Neuronal stem cell (in vitro differentiated cells): ENCODE measurements around the gene DENR.
"Not testable (repeated sequence)": the region's sequence is repeated elsewhere in the genome, so short reads cannot be mapped to it uniquely, and the experiment has no call there.

ENCODE experiments used
- DNase-seq: peaks from one replicate; pipeline ENCODE4 v3.0.0-alpha.2; 2013; ENCODE audit warnings: low spot score
- H2AFZ ChIP-seq: one replicate; pipeline ENCODE4 v1.6.1; 2013; ENCODE audit warnings: mild to moderate bottlenecking, low read length, inconsistent platforms
- H2AK5ac ChIP-seq: 2 replicates; pipeline ENCODE4 v1.6.1; 2013; ENCODE audit warnings: low read depth, mild to moderate bottlenecking, inconsistent platforms, low read length, moderate library complexity, mixed read lengths
- H2BK120ac ChIP-seq: 2 replicates; pipeline ENCODE4 v1.6.1; 2013; ENCODE audit warnings: low read depth, mild to moderate bottlenecking, inconsistent platforms, low read length, moderate library complexity, mixed read lengths
- H2BK12ac ChIP-seq: one replicate; pipeline ENCODE4 v1.6.1; 2013; ENCODE audit warnings: low read length, inconsistent platforms
- H2BK15ac ChIP-seq: 2 replicates; pipeline ENCODE4 v1.6.1; 2013; ENCODE audit warnings: mild to moderate bottlenecking, low read length, inconsistent platforms, mixed read lengths
- H2BK5ac ChIP-seq: one replicate; pipeline ENCODE4 v1.6.1; 2013; ENCODE audit warnings: inconsistent platforms, mild to moderate bottlenecking, low read length, moderate library complexity
- H3K14ac ChIP-seq: one replicate; pipeline ENCODE4 v1.6.1; 2013; ENCODE audit warnings: low read length, inconsistent platforms
- H3K18ac ChIP-seq: 2 replicates; pipeline ENCODE4 v1.6.1; 2013; ENCODE audit warnings: low read length, inconsistent platforms
- H3K23ac ChIP-seq: 2 replicates; pipeline ENCODE4 v1.6.1; 2013; ENCODE audit warnings: low read depth, mild to moderate bottlenecking, mixed read lengths, low read length, inconsistent platforms; ENCODE audit not compliant: poor library complexity
- H3K27ac ChIP-seq: replicated peaks from 3 replicates; pipeline ENCODE4 v1.5.1; 2013; ENCODE audit warnings: low read length, inconsistent platforms
- H3K27me3 ChIP-seq, 3 experiments: 2 replicates each; pipeline ENCODE4 v1.6.1; 2013; ENCODE audit warnings: low read length in 3 of 3, mild to moderate bottlenecking in 2 of 3, inconsistent platforms in 1 of 3, low read depth in 1 of 3, mixed read lengths in 1 of 3, moderate library complexity in 1 of 3; ENCODE audit not compliant: control insufficient read depth in 3 of 3, insufficient read depth in 3 of 3
- H3K36me3 ChIP-seq, 2 donors: replicated peaks in 1 of 2; 2 replicates each; pipeline ENCODE4 v1.6.1; 2013; ENCODE audit warnings: low read length in 2 of 2; ENCODE audit not compliant: control insufficient read depth in 2 of 2, insufficient read depth in 2 of 2
- H3K4ac ChIP-seq: 2 replicates; pipeline ENCODE4 v1.6.1; 2013; ENCODE audit warnings: inconsistent platforms, mild to moderate bottlenecking, low read length, moderate library complexity
- H3K4me1 ChIP-seq, 2 donors: 1 replicate in 1 of 2; 2 replicates in 1 of 2; pipeline ENCODE4 v1.6.1; 2013; ENCODE audit warnings: low read length in 2 of 2, low read depth in 1 of 2; ENCODE audit not compliant: control insufficient read depth in 2 of 2, insufficient read depth in 1 of 2
- H3K4me2 ChIP-seq: one replicate; pipeline ENCODE4 v1.6.1; 2013; ENCODE audit warnings: mild to moderate bottlenecking, low read length, inconsistent platforms; ENCODE audit not compliant: insufficient read depth, poor library complexity, severe bottlenecking
- H3K4me3 ChIP-seq, 2 donors: 2 replicates each; pipeline ENCODE4 v1.5.1; 2013; ENCODE audit warnings: low read length in 2 of 2, mild to moderate bottlenecking in 2 of 2, inconsistent platforms in 1 of 2, moderate library complexity in 1 of 2
- H3K79me1 ChIP-seq: one replicate; pipeline ENCODE4 v1.6.1; 2013; ENCODE audit warnings: low read depth, mild to moderate bottlenecking, inconsistent platforms, low read length, moderate library complexity
- H3K9ac ChIP-seq: one replicate; pipeline ENCODE4 v1.6.1; 2013; ENCODE audit warnings: mild to moderate bottlenecking, low read depth, low read length, inconsistent platforms; ENCODE audit not compliant: poor library complexity
- H3K9me3 ChIP-seq, 2 donors: replicated peaks in 1 of 2; 2 replicates each; pipeline versions ENCODE3 to v1.6.1; 2013; ENCODE audit warnings: low read length in 2 of 2, mild to moderate bottlenecking in 2 of 2, inconsistent platforms in 1 of 2, low read depth in 1 of 2, mixed read lengths in 1 of 2, moderate library complexity in 1 of 2; ENCODE audit not compliant: control insufficient read depth in 2 of 2, insufficient read depth in 1 of 2
- H4K8ac ChIP-seq: one replicate; pipeline ENCODE4 v1.6.1; 2013; ENCODE audit warnings: low read depth, mild to moderate bottlenecking, inconsistent platforms, low read length, moderate library complexity
- H4K91ac ChIP-seq: one replicate; pipeline ENCODE4 v1.6.1; 2013; ENCODE audit warnings: low read length, low read depth, mild to moderate bottlenecking, inconsistent platforms; ENCODE audit not compliant: poor library complexity
- WGBS, 2 donors: extraction: QIAGEN DNeasy Blood & Tissue Kit; methylation state at CpG; one replicate each; pipeline ENCODE4 v1.1.7; 2013; ENCODE audit warnings: missing lambda C conversion rate in 2 of 2, mixed read lengths in 1 of 2; ENCODE audit not compliant: insufficient read length in 2 of 2, insufficient replicate concordance in 1 of 2; ENCODE audit errors: extremely low coverage in 2 of 2; 5-methylcytosine and 5-hydroxymethylcytosine counted together

The DENR gene

DNA sequence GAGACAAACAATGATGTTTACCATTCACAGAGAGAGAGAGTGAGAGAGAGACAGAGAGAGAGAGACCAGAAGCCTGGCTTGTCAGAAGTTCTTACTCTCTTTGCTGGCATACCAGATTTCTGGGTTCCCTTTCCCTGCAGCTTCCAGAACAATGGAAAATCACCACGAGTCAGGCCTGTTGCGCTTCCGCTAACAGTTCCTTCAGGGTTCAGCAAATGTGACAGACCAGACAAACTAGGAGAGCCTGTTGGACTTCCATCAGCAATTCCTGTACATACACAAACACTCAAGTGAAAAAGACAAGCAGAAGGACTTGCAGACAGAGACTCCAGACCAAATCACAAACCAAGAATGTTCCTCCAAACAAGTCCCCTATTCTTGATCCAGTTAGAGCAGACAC, 43.3 kb upstream of the DENR start:
- H3K4me2 ChIP-seq, H2AFZ ChIP-seq, H2BK5ac ChIP-seq, H3K9me3 ChIP-seq, H2BK12ac ChIP-seq, H3K27ac ChIP-seq, H3K18ac ChIP-seq, H3K14ac ChIP-seq, H3K23ac ChIP-seq, H3K9ac ChIP-seq, H2BK15ac ChIP-seq, H3K4me1 ChIP-seq, H2AK5ac ChIP-seq, H3K79me1 ChIP-seq, H3K4ac ChIP-seq, H4K8ac ChIP-seq, H2BK120ac ChIP-seq, H3K27me3 ChIP-seq, H3K36me3 ChIP-seq, H3K4me3 ChIP-seq, DNase-seq, H4K91ac ChIP-seq: not testable (repeated sequence)
- WGBS, 2 donors: no CpG with 5 or more reads among the region's 3 CpGs

DNA sequence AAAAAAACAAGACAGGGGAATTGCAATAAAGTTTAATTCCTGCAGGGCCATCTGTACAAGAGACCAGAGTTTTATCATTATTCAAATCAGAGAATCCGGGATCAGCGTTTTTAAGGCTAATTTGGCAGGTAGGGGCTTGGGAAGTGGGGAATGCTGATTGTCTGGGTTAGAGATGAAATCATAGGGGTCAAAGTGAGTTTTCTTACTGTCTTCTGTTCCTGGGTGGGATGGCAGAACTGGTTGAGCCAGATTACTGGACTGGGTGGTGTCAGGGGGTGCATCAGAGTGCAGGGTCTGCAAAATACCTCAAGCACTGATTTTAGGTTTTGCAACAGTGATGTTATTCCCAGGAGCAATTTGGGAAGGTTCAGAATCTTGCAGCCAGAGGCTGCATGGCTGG, 42.3 kb upstream of the DENR start:
- H2BK120ac ChIP-seq, H2AFZ ChIP-seq, H3K36me3 ChIP-seq, H3K27ac ChIP-seq, H2BK12ac ChIP-seq, H3K18ac ChIP-seq, DNase-seq, H3K14ac ChIP-seq, H3K4ac ChIP-seq, H3K9me3 ChIP-seq, H3K9ac ChIP-seq, H3K23ac ChIP-seq, H2AK5ac ChIP-seq, H3K79me1 ChIP-seq, H4K91ac ChIP-seq, H4K8ac ChIP-seq, H3K4me3 ChIP-seq, H3K4me1 ChIP-seq, H3K4me2 ChIP-seq, H3K27me3 ChIP-seq, H2BK15ac ChIP-seq, H2BK5ac ChIP-seq: not testable (repeated sequence)
- no CpG with 5 or more reads among the region's 2 CpGs for WGBS, 2 donors

DNA sequence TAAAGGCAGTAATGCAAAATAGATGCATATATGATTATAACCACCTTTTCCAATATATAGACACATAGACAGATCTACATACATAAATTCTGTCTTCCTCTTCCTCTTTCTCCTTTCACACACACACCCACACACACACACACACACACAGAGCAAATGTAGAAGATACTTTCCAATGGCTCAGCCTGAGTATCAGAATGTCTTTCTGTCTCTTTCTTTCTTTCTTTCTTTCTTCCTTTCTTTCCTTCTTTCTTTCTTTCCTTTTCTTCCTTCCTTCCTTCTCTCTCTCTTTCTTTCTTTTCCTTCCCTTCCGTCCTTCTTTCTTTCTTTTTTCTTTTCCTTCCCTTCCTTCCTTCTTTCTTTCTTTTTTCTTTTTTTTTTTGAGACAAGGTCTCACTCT, 41.4 kb upstream of the DENR start:
- not testable (repeated sequence) for H3K79me1 ChIP-seq

DNA sequence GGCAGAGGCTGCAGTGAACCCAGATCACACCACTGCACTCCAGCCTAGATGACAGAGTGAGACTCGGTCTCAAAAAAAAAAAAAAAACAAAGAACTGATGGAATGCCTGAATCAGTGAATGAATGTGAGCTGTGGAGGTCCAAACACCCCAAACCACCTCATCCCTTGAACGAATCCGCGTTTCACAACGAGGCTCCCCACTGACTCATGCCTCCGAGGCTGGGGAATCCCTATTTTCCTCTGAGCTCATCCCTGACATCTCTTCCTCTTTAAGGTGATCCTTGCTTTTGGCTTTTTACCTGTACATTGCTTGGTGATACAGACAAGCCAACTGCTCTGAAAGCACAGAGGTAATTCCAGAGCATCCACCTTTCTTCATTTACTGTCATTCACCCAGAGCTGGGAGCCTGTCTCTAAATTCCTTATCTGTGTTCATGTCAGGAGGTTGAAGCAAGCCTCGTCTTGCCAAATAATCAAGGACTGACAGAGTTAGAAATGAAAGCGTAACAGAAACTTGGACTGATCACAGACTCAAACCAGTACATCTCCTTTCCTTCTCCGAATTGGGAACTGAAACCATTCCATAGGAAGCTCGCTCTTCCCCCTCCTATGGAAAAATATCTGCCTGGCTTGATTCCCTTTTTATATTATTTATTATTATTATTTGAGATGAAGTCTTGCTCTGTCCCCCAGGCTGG, 39.0 kb upstream of the DENR start:
- not testable (repeated sequence) for DNase-seq, H3K4me1 ChIP-seq, H3K9me3 ChIP-seq, H2BK12ac ChIP-seq, H2BK5ac ChIP-seq, H3K27me3 ChIP-seq, H3K9ac ChIP-seq, H3K4me2 ChIP-seq, H2BK120ac ChIP-seq, H2AFZ ChIP-seq, H3K14ac ChIP-seq, H3K18ac ChIP-seq, H3K4me3 ChIP-seq, H3K36me3 ChIP-seq, H4K91ac ChIP-seq, H4K8ac ChIP-seq, H2AK5ac ChIP-seq, H3K23ac ChIP-seq, H3K27ac ChIP-seq, H3K79me1 ChIP-seq, H2BK15ac ChIP-seq, H3K4ac ChIP-seq
- no CpG with 5 or more reads among the region's 10 CpGs for WGBS, 2 donors

More for the DNA sequence above, 41.4 kb upstream of the DENR start:
- not testable (repeated sequence) for DNase-seq, H4K91ac ChIP-seq, H3K27ac ChIP-seq, H2AFZ ChIP-seq, H2BK5ac ChIP-seq, H3K4me1 ChIP-seq, H2AK5ac ChIP-seq, H4K8ac ChIP-seq, H2BK15ac ChIP-seq, H3K4ac ChIP-seq, H2BK120ac ChIP-seq, H3K4me2 ChIP-seq, H3K9me3 ChIP-seq, H3K4me3 ChIP-seq, H3K9ac ChIP-seq, H3K18ac ChIP-seq, H3K36me3 ChIP-seq, H3K23ac ChIP-seq, H3K14ac ChIP-seq, H2BK12ac ChIP-seq, H3K27me3 ChIP-seq
- no CpG with 5 or more reads among the region's 1 CpG for WGBS, 2 donors
